HEK293T (cell line): ENCODE data around the gene FOXP2.

Source experiments
- ARNT ChIP-seq: fragments of 450-650 bp; IDR thresholded peaks from 2 replicates; pipeline ENCODE4 v1.6.1; 2017; ENCODE audit warnings: mild to moderate bottlenecking
- CTBP1 ChIP-seq: fragments of 450-650 bp; IDR thresholded peaks from 2 replicates; pipeline ENCODE4 v1.6.1; 2016; ENCODE audit warnings: borderline replicate concordance
- ELF4 ChIP-seq: fragments of 450-650 bp; IDR thresholded peaks from 2 replicates; pipeline ENCODE4 v1.6.1; 2017; ENCODE audit warnings: antibody characterized with exemption
- FOXK2 ChIP-seq: fragments of 450-650 bp; IDR thresholded peaks from 2 replicates; pipeline ENCODE4 v1.6.1; 2016; ENCODE audit warnings: mild to moderate bottlenecking
- FOXM1 ChIP-seq: fragments of 450-650 bp; IDR thresholded peaks from 2 replicates; pipeline ENCODE4 v1.6.1; 2017; ENCODE audit warnings: mild to moderate bottlenecking, borderline replicate concordance
- HDGF ChIP-seq: fragments of 450-650 bp; IDR thresholded peaks from 2 replicates; pipeline ENCODE4 v1.6.1; 2017; ENCODE audit warnings: antibody characterized with exemption, borderline replicate concordance
- L3MBTL2 ChIP-seq: fragments of 450-650 bp; conservative IDR thresholded peaks from 2 replicates; pipeline ENCODE4 v1.6.1; 2016; ENCODE audit warnings: mild to moderate bottlenecking
- LEF1 ChIP-seq: fragments of 450-650 bp; IDR thresholded peaks from 2 replicates; pipeline ENCODE4 v1.6.1; 2017; ENCODE audit warnings: mild to moderate bottlenecking, borderline replicate concordance
- SP1 ChIP-seq: fragments of 450-650 bp; IDR thresholded peaks from 2 replicates; pipeline ENCODE4 v1.6.1; 2017
- SUZ12 ChIP-seq: fragments of 450-650 bp; IDR thresholded peaks from 2 replicates; pipeline ENCODE4 v1.6.1; 2016; ENCODE audit warnings: mild to moderate bottlenecking
- ZNF384 ChIP-seq: fragments of 450-650 bp; IDR thresholded peaks from 2 replicates; pipeline ENCODE4 v1.6.1; 2016

DNA sequence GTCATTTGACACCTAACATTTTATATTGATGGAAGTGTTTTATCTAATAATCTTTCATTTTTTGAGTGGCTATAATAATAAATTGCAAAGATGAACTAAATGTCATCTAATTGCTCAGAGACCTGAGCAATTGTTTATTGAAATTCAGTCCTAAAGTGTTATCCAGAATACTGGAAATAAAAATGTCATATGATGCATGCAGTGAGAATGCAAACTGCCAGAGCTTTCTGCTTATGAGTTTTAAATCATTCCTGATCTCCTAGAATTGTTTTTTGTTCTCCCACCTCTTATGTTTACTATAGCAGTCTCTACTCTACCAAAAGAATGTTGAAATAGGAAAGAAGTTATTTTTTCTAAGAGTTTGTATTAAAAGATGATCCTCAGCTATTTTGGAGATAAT is 116.7 kb downstream of the FOXP2 start:
- TF ChIP-seq ZNF384 (no peak), SP1 (no peak), HDGF (no peak), FOXK2 (no peak), L3MBTL2 (no peak), CTBP1 (no peak), SUZ12 (no peak), LEF1 (no peak), FOXM1 (no peak), ARNT (no peak), ELF4 (no peak)
